ENCODE measurements around the gene ADH6.
"Not testable (repeated sequence)": the region's sequence is repeated elsewhere in the genome, so short reads cannot be mapped to it uniquely, and the experiment has no call there.

ADH6 gene

DNA sequence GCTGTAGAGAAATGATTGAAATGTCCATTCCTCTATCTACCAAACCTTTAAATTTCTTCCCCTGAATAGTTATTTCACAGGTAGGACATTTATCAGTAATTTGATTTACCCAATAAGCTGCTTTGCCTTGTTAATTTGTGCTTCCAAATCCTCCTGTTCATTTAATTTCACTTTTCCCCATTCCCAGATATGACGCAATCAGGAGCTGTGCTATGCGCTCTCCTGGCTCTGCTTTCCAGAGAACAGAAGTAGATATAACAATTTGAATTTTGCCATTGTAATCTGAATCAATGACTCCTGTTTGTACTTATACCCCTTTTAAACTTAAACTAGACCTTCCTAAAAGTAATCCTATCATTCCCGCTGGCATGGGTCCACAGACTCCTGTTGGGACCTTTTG lies 29.1 kb downstream of the ADH6 start:
- H3K9me3 ChIP-seq (ENCODE audit: control insufficient read depth in 1 of 2, low read length in 2 of 2); H3K36me3 ChIP-seq (ENCODE audit: control insufficient read depth in 1 of 2, insufficient read depth in 2 of 2, low read length in 2 of 2); H3K27ac ChIP-seq (ENCODE audit: low read length); H3K4me3 ChIP-seq (ENCODE audit: low read depth in 1 of 2, low read length in 2 of 2); H3K27me3 ChIP-seq (ENCODE audit: low read depth, low read length); H3K4me1 ChIP-seq (ENCODE audit: control insufficient read depth in 1 of 2, insufficient read depth in 2 of 2, low read length in 2 of 2): not testable (repeated sequence)

DNA sequence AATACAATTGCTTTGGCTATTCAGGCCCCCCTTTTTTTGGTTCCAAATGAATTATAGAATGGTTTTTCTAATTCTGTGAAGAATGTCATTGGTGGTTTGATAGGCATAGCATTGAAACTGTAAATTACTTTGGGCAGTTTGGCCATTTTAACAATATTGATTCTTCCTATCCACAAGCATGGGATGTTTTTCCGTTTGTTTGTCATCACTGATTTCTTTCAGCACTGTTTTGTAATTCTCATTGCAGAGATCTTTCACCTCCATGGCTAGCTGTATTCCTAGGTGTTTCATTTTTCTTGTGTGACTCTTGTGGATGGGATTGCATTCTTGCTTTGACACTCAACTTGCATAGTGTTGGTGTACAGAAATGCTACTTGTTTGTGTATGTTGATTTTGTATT lies 33.0 kb downstream of the ADH6 start:
- Histone ChIP-seq H3K36me3 (ENCODE audit: control insufficient read depth in 1 of 2, insufficient read depth in 2 of 2, low read length in 2 of 2) (no peaks in the 10 kb centered on the region), H3K27ac (ENCODE audit: low read length) (no peak overlapping the region), H3K9me3 (ENCODE audit: control insufficient read depth in 1 of 2, low read length in 2 of 2) (peaks cover 0 to 4% of the 10 kb centered on the region in 2 donors), H3K4me3 (ENCODE audit: low read depth in 1 of 2, low read length in 2 of 2) (no peak overlapping the region), H3K4me1 (ENCODE audit: control insufficient read depth in 1 of 2, insufficient read depth in 2 of 2, low read length in 2 of 2) (no peaks in the 10 kb centered on the region), H3K27me3 (ENCODE audit: low read depth, low read length) (no peaks in the 10 kb centered on the region)

DNA sequence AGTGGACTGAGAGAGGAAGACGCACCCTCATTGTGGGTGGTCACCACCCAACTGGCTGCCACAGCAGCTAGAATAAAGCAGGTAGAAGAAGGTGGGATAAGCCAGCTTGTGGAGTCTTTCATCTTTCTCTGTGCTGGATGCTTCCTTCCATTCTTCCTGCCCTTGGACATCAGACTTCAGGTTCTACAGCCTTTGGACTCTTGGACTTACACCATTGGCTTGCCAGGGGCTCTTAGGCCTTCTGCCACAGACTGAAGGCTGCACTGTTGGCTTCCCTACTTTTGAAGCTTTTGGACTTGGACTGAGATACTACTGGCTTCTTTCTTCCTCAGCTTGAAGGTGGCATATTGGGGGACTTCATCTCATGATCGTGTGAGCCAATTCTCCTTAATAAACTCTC lies 33.5 kb downstream of the ADH6 start:
- Histone ChIP-seq H3K9me3 (ENCODE audit: control insufficient read depth in 1 of 2, low read length in 2 of 2) (peaks cover 0 to 4% of the 10 kb centered on the region in 2 donors), H3K4me3 (ENCODE audit: low read depth in 1 of 2, low read length in 2 of 2) (no peak overlapping the region), H3K36me3 (ENCODE audit: control insufficient read depth in 1 of 2, insufficient read depth in 2 of 2, low read length in 2 of 2) (no peaks in the 10 kb centered on the region)

DNA sequence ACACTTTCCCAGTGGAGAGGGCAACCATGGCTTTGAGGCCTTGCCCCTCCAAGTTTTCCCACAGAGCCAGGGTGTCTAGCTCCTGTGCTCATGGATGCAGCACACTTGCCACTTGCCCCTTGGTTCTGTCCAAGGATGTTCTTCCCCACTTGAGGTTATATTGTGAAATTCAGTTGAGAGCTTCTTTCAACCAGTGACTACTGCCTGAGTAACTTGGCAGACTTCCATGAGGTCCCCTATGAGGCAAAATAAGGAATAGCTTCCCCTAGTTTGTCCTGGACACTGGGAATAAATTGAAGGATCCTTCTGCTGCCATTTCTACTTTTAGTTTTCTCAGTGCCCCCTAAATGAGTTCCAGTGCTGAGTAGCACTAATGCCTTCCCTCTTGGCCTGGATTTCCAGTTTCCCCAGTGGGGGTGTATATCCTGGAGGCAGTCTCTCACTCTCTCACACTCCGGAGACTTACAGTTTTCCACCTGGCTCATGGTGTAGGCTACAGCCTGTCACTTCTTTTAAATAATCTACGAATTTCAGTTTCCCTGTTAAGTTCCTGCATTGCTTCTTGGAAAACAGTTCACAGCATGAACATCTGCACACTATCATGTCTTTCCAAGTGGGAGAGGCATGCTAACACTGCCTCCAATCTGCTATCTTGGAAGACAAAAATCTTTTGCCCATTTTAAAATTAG lies 38.5 kb downstream of the ADH6 start:
- H3K4me3 ChIP-seq (ENCODE audit: low read depth in 1 of 2, low read length in 2 of 2): no peak overlapping the region
- H3K27ac ChIP-seq (ENCODE audit: low read length): no peak overlapping the region
- H3K27me3 ChIP-seq (ENCODE audit: low read depth, low read length): no peaks in the 10 kb centered on the region
- H3K36me3 ChIP-seq (ENCODE audit: control insufficient read depth in 1 of 2, insufficient read depth in 2 of 2, low read length in 2 of 2): no peaks in the 10 kb centered on the region
- H3K9me3 ChIP-seq (ENCODE audit: control insufficient read depth in 1 of 2, low read length in 2 of 2): peaks cover 0 to 10% of the 10 kb centered on the region in 2 donors
- H3K4me1 ChIP-seq (ENCODE audit: control insufficient read depth in 1 of 2, insufficient read depth in 2 of 2, low read length in 2 of 2): peaks cover 0 to 10% of the 10 kb centered on the region in 2 donors

More for the DNA sequence above, 33.5 kb downstream of the ADH6 start:
- no peak overlapping the region for H3K27ac ChIP-seq (ENCODE audit: low read length)
- H3K27me3 ChIP-seq (ENCODE audit: low read depth, low read length): no peaks in the 10 kb centered on the region
- no peaks in the 10 kb centered on the region for H3K4me1 ChIP-seq (ENCODE audit: control insufficient read depth in 1 of 2, insufficient read depth in 2 of 2, low read length in 2 of 2)

DNA sequence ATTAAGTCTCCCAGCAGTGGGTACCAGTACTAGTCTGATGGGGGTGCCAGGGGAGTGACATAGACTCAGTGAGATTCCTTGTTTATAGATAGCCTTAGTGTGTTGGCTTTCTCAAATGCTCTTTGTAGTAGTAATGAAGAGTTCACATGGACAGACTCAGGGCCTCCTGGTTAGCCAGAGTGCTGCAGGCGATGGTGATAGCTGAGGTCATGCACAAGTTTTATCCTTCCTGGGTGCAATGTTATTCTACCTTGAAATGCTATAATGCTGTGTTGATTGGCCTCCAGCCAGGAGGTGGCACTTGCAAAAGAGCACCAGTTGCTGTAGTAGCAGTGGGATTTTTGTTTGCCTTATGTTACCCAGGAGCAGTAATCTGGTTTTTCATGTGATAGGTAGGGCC lies 39.4 kb downstream of the ADH6 start:
- Histone ChIP-seq H3K27ac (ENCODE audit: low read length) (no peak overlapping the region), H3K9me3 (ENCODE audit: control insufficient read depth in 1 of 2, low read length in 2 of 2) (peaks cover 0 to 6% of the 10 kb centered on the region in 2 donors), H3K4me1 (ENCODE audit: control insufficient read depth in 1 of 2, insufficient read depth in 2 of 2, low read length in 2 of 2) (peaks cover 0 to 10% of the 10 kb centered on the region in 2 donors), H3K27me3 (ENCODE audit: low read depth, low read length) (no peaks in the 10 kb centered on the region), H3K36me3 (ENCODE audit: control insufficient read depth in 1 of 2, insufficient read depth in 2 of 2, low read length in 2 of 2) (no peaks in the 10 kb centered on the region), H3K4me3 (ENCODE audit: low read depth in 1 of 2, low read length in 2 of 2) (no peak overlapping the region)

DNA sequence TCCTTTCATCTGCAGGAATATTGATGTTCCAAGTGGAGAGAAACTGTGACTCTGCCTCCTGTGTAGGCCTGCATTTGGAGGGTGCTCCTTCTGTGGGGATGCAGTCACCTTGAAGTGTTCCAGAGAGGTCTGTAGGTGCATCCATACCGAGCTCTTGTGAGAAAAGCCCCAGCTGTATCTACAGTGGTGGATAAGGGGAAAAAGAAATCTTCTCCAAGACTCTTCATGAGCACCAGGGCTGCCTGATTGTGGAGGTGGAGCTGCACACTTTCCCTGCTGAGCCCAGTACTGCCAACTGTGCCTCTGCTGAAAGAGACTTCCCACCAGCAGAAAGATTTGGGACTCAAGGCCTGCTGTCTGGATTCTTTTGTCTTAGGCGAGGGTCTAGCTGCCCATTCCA lies 39.9 kb downstream of the ADH6 start:
- no peaks in the 10 kb centered on the region for H3K27me3 ChIP-seq (ENCODE audit: low read depth, low read length)
- H3K27ac ChIP-seq (ENCODE audit: low read length): no peak overlapping the region
- H3K4me1 ChIP-seq (ENCODE audit: control insufficient read depth in 1 of 2, insufficient read depth in 2 of 2, low read length in 2 of 2): peaks cover 0 to 10% of the 10 kb centered on the region in 2 donors
- peaks cover 0 to 6% of the 10 kb centered on the region in 2 donors for H3K9me3 ChIP-seq (ENCODE audit: control insufficient read depth in 1 of 2, low read length in 2 of 2)
- no peaks in the 10 kb centered on the region for H3K36me3 ChIP-seq (ENCODE audit: control insufficient read depth in 1 of 2, insufficient read depth in 2 of 2, low read length in 2 of 2)
- no peak overlapping the region for H3K4me3 ChIP-seq (ENCODE audit: low read depth in 1 of 2, low read length in 2 of 2)

DNA sequence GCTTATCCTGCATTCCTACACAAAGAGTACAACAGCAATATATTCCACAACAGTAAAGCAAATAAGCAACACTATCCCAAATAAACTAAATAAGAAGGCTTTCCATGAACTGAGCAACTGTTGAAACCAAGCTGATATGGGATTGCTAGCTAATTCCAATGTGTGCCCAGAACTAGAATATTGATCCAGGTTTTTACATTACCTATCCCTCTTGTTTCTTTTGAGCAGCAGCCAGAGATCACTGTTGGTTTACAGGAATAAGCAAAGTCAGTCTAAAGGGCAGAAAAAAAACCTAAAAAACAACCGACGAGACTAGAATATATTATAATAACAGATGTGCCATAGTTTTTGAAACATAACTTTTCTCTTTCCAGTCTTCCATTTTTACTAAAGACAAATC lies 52.5 kb downstream of the ADH6 start:
- H3K9me3 ChIP-seq (ENCODE audit: control insufficient read depth in 1 of 2, low read length in 2 of 2): no peaks in the 10 kb centered on the region
- H3K4me3 ChIP-seq (ENCODE audit: low read depth in 1 of 2, low read length in 2 of 2): no peak overlapping the region
- no peaks in the 10 kb centered on the region for H3K4me1 ChIP-seq (ENCODE audit: control insufficient read depth in 1 of 2, insufficient read depth in 2 of 2, low read length in 2 of 2)
- H3K36me3 ChIP-seq (ENCODE audit: control insufficient read depth in 1 of 2, insufficient read depth in 2 of 2, low read length in 2 of 2): no peaks in the 10 kb centered on the region
- no peak overlapping the region for H3K27ac ChIP-seq (ENCODE audit: low read length)
- H3K27me3 ChIP-seq (ENCODE audit: low read depth, low read length): no peaks in the 10 kb centered on the region

DNA sequence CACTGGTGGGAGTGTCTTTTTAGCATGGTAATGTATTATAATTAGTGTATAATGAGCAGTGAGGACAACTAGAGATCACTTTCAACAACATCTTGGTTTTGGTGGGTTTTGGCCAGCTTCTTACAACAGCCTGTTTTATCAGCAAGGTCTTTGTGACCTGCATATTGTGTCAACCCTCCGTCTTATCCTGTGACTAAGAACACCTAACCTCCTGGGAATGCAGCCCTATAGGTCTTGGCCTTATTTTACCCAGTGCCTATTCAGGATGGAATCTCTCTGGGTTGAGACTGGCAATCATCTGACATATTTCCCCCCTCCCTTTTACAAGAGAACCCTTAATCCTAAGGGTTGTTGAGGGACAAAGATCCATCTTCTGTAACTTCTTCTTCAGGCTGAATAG lies 53.1 kb downstream of the ADH6 start:
- Histone ChIP-seq H3K27me3 (ENCODE audit: low read depth, low read length) (no peaks in the 10 kb centered on the region), H3K4me3 (ENCODE audit: low read depth in 1 of 2, low read length in 2 of 2) (no peak overlapping the region), H3K9me3 (ENCODE audit: control insufficient read depth in 1 of 2, low read length in 2 of 2) (no peaks in the 10 kb centered on the region), H3K4me1 (ENCODE audit: control insufficient read depth in 1 of 2, insufficient read depth in 2 of 2, low read length in 2 of 2) (no peaks in the 10 kb centered on the region), H3K27ac (ENCODE audit: low read length) (no peak overlapping the region), H3K36me3 (ENCODE audit: control insufficient read depth in 1 of 2, insufficient read depth in 2 of 2, low read length in 2 of 2) (no peaks in the 10 kb centered on the region)

DNA sequence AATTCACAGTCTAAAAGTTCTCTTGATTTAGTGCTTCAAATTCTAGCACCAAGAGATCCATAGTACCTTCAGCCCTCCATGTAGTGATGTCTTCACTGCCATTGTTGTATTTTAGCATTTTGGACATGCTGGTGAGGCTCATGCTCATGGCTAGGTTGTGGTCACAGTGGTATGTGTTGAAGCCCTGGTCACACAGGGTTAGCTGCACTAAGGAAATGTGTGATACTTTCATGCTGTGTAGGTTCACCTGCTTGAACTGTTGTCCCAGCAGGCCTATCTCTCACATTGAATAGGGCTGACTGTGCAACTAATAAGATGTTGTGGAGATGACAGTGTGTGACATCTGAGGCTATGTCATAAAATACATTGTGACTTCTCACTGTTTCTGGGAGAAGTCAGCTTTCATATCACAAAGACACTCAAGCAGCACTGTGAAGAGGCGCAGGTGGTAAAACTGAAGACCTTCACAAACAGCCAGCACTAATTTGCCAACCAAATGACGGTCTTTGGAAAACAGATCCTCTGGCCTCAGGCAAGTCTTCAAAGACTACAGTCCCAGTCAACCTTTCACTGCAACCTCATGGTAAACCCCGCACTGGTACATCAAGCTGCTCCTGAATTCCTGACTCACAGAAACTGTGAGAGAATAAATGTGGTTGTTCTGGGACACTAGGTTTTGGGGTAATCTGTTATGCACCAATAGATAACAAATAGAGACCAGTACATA lies 57.5 kb downstream of the ADH6 start:
- H3K27ac ChIP-seq (ENCODE audit: low read length): no peak overlapping the region
- no peaks in the 10 kb centered on the region for H3K9me3 ChIP-seq (ENCODE audit: control insufficient read depth in 1 of 2, low read length in 2 of 2)
- H3K4me1 ChIP-seq (ENCODE audit: control insufficient read depth in 1 of 2, insufficient read depth in 2 of 2, low read length in 2 of 2): no peaks in the 10 kb centered on the region
- no peak overlapping the region for H3K4me3 ChIP-seq (ENCODE audit: low read depth in 1 of 2, low read length in 2 of 2)
- H3K36me3 ChIP-seq (ENCODE audit: control insufficient read depth in 1 of 2, insufficient read depth in 2 of 2, low read length in 2 of 2): no peaks in the 10 kb centered on the region
- H3K27me3 ChIP-seq (ENCODE audit: low read depth, low read length): no peaks in the 10 kb centered on the region

DNA sequence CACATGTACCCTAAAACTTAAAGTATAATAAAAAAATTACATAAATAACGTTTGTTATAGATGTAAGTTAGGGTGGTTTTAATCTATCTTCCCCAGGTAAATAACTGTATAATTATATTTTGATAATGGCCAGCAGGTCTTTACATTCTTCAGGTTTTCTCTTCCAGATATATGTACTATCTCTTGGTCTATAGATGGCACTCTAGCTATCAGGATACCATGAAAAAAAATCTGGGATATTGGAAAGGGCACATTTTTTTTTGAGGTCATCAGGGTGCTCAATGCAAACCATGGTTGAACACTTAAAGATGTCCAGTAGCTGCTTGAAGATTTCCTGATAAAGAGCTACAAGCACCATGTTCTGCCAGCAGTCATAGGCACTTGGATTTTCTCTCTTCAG lies 59.3 kb downstream of the ADH6 start:
- no peaks in the 10 kb centered on the region for H3K9me3 ChIP-seq (ENCODE audit: control insufficient read depth in 1 of 2, low read length in 2 of 2)

DNA sequence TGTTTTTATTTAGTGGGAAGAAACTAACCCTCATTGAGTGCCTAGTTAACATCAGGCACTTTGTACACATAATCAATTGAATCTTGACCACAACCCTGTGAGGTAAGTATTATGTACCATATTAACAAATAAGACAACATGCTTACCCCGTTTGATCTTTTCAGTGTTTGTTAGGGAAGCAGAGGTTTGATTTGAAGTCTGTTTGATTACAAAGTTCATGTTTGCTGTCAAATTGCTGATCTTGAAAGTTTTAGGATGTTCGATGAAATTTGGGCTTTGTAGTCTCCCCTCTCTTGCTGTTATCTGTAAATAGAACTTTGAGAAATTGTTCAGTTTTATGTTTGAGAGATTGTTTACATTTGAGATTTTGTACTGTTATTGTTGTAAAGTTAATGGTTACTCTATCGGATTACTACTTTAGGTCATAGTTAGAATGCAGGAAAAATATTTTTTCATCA lies 61.5 kb downstream of the ADH6 start:
- Histone ChIP-seq H3K36me3 (ENCODE audit: control insufficient read depth in 1 of 2, insufficient read depth in 2 of 2, low read length in 2 of 2) (no peaks in the 10 kb centered on the region), H3K9me3 (ENCODE audit: control insufficient read depth in 1 of 2, low read length in 2 of 2) (no peaks in the 10 kb centered on the region), H3K4me3 (ENCODE audit: low read depth in 1 of 2, low read length in 2 of 2) (no peak overlapping the region), H3K4me1 (ENCODE audit: control insufficient read depth in 1 of 2, insufficient read depth in 2 of 2, low read length in 2 of 2) (no peaks in the 10 kb centered on the region), H3K27ac (ENCODE audit: low read length) (no peak overlapping the region), H3K27me3 (ENCODE audit: low read depth, low read length) (no peaks in the 10 kb centered on the region)

More for the DNA sequence above, 59.3 kb downstream of the ADH6 start:
- Histone ChIP-seq H3K36me3 (ENCODE audit: control insufficient read depth in 1 of 2, insufficient read depth in 2 of 2, low read length in 2 of 2) (no peaks in the 10 kb centered on the region), H3K27me3 (ENCODE audit: low read depth, low read length) (no peaks in the 10 kb centered on the region), H3K4me3 (ENCODE audit: low read depth in 1 of 2, low read length in 2 of 2) (no peak overlapping the region), H3K27ac (ENCODE audit: low read length) (no peak overlapping the region), H3K4me1 (ENCODE audit: control insufficient read depth in 1 of 2, insufficient read depth in 2 of 2, low read length in 2 of 2) (no peaks in the 10 kb centered on the region)
